GM19324 (cell line): Measurements from ENCODE around the gene RFX2.
"Not testable (repeated sequence)": the region's sequence is repeated elsewhere in the genome, so short reads cannot be mapped to it uniquely, and the experiment has no call there.

ENCODE experiments used
- ATAC-seq: cut with Tn5 transposase; IDR thresholded peaks from one replicate; pipeline ENCODE4 v1.9.1; 2021; ENCODE audit warnings: mild to moderate bottlenecking, moderate library complexity; ENCODE audit not compliant: unreplicated experiment, low FRiP score

RFX2 gene

GRCh38 chr19:6042776-6043726 lies 67.2 kb downstream of the RFX2 start:
- no peak for ATAC-seq

- ATAC-seq = no peak
Measured at GRCh38 chr19:6041991-6042481, 68.3 kb downstream of the RFX2 start.

GRCh38 chr19:6041071-6041470 lies 69.2 kb downstream of the RFX2 start:
- ATAC-seq = no peak

DNA sequence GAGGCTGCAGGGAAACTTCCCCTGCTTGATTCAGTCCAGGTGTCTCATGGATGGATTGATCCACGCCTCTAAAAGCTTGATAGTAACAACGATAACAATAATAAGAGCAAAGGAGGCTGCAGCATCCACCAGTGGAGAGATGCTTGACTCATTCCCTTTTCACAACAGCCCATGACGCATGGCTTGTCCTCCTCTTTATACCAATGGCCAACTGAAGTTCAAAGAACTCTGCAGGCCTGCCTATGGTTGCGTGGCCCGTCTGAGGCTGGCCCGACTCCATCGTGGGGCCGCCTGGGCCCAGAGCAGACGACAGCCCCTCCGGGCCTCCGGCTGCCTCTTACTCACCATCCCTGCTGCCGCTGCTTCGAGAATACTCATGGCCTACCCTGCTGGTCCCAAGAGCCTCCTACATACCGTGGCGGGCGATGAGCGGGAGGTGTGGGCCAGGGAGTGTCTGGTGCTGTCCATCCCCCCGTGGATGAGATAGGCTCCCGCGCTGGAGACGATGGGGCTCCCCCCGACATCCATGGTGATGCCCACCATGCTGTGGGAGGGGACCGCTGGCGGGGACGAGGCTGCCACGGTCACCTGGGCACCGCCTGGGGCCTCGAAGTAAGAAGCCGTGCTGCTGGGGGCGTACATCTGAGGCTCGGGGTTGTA lies 70.6 kb downstream of the RFX2 start:
- ATAC-seq = no peak

GRCh38 chr19:6038634-6039405 lies 71.5 kb downstream of the RFX2 start:
- ATAC-seq = no peak

GRCh38 chr19:6035026-6035425 lies 75.3 kb downstream of the RFX2 start:
- ATAC-seq = no peak

- no peak for ATAC-seq
Measured at GRCh38 chr19:6034512-6034911, 75.8 kb downstream of the RFX2 start.

- ATAC-seq = no peak
Measured at GRCh38 chr19:6033744-6034264, 76.5 kb downstream of the RFX2 start.

- ATAC-seq = no peak
Measured at GRCh38 chr19:6032827-6033226, 77.5 kb downstream of the RFX2 start.

GRCh38 chr19:6032381-6032780 lies 77.9 kb downstream of the RFX2 start:
- ATAC-seq = no peak

DNA sequence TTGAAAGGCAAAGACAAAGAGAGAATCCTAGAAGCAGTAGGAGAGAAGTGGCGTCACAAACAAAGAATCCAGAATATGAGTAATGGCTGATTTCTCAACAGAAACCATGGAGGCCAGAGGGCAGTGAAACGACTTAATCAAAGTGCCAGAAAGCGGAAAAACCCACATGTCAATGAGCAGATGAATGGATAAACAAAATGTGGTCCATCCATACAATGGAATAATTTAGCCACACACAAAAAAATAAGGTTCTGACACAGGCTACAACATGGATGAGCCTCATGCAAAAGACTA lies 80.1 kb downstream of the RFX2 start:
- ATAC-seq = no peak

GRCh38 chr19:6026390-6027227 lies 83.7 kb downstream of the RFX2 start:
- no peak for ATAC-seq

DNA sequence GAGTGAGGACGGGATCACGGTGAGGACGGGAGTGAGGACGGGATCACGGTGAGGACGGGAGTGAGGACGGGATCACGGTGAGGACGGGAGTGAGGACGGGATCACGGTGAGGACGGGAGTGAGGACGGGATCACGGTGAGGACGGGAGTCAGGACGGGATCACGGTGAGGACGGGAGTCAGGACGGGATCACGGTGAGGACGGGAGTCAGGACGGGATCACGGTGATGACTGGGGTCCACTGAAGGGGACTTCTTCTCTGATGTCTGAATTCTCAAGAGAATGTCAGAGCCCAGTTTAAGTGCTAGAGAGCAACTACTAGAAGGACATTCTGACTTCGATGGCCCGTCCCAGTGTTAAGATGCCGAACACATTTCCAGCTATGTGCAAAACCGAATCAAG lies 85.5 kb downstream of the RFX2 start:
- ATAC-seq = not testable (repeated sequence)

DNA sequence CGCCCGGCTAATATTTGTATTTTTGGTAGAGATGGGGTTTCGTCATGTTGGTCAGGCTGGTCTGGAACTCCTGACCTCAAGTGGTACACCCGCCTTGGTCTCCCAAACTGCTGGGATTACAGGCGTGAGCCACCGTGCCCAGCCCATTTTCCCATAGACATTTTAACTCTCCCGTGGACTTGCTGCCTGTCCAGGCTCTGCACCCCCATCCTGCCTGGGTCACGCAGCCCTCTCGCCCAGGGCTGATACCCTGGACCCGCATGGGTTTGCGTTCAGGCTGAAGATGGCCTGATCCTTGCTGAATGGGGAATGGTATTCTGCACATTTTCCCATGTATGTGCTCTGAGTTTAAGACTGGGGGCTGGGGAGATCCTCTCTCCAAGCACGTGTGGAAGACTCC lies 86.4 kb downstream of the RFX2 start:
- ATAC-seq = no peak

DNA sequence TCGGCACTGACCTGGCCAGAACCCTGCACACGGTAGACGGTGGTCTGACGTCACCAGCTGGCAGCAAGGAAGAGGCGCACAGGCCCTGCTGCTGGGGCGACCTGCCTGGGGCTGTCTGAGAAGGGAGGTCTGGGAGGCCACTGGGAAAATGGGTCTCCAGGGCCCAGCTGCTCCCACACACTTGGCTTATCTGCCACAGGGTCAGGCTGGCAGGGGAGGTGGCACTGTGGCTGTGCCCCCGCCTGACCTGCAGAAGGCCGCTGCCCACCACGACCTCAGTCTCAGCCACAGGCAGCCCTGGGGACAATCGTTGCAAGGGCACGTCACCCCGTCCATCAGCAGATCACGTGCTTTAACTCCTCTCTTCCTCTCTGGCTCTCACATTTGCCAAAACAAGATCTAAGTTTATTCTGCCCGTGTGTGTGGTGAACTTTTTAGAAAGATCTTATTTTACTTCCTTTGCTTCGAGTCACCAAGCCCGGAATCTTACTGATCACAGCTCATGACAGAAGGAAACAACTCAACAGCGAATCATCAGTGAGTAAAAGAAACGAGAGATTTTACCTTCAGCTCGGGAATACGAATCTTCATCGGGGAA lies 87.1 kb downstream of the RFX2 start:
- no peak for ATAC-seq

DNA sequence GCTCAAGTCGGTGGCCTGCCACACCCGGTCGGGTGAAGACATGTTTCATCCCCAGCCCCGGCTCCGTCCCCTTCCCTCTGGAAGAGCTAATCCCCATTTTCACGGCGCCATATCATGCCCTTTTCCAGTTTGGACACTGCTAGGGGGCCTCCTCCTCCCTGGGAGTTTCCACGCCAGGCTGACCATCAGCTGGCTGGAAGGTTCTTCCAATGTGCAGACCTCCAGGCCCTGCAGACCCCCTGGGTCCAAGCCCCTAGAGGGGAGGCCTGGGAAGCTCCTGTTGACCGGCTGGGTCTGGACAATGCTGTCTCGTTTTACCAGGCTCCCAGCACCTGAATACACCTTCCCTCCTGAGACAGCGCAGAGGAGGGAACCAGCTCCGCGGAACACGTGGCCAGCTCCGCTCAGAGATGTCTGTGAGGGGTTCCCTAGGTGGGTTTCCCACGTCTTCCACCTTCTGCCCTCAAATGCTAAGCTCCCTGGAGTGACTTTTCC lies 87.7 kb downstream of the RFX2 start:
- ATAC-seq = no peak

- no peak for ATAC-seq
Measured at GRCh38 chr19:6021878-6022569, 88.3 kb downstream of the RFX2 start.

DNA sequence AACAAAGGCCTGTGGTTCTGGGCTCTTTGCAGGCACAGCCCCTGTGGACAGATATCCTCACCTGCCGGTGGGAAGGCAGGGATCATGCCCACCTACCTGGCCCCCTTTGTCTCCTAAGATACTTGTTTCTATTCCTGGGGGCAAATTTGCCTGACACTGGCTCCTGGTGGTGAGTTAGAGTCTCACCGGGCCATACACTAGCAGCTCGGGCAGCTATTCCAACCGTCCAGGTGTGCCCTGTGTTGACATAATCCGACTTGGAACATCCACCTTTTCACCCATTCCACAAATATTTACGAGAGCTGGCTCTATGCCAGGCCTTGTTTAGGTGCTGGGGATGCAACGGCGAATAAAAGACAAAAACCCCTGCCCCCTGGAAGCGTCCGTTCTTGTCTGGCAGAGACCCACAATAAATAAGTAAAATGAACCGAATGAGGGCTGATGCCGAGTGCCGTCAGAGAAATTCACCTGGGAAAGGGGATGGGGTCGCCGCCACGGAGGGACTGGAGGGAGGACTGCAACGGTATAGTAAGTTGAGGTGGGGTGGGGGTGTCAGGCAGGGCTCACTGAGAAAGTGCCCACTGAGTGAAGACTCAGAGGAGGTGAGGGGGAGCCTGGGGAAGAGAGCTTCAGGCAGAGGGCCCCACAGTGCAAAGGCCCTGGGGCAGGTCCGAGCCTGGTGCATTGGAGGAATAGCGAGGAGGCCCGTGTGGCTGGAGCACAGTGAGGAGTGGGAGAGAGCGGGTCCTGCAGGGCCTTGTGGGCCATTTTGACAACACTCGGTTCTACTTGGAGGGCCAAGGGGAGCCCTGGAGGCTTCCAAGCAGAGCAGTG lies 89.1 kb downstream of the RFX2 start:
- no peak for ATAC-seq
